HCT116 (cell line): Measurements from ENCODE around the gene RMDN3. TPM values are rescaled to one million over a fixed set of nuclear protein-coding genes. Genes with fewer than 3 reads are reported as not detected.
A peak's percentile ranks its signal among the peaks of the same experiment; 100 is the strongest.

Experiments used
- ATAC-seq: fragments of 200-7000 bp; cut with Tn5 transposase; 2 replicates; pipeline ENCODE4 v1.9.1; 2020; ENCODE audit warnings: mild to moderate bottlenecking, moderate library complexity
- BruUV-seq: library from RNA; stranded (reverse); fragments of 400-500 nt; replicated peaks from 2 replicates; lab custom pipeline; 2021; lab: Mats Ljungman, UMichigan
- CTCF ChIA-PET: fragments of 300-600 bp; sonication (Branson Sonifier 250); formaldehyde crosslinking; loops from one replicate; lab custom pipeline; 2021; ENCODE audit warnings: antibody characterized with exemption; lab: Charles Lee
- POLR2A ChIA-PET: fragments of 300-600, 350-600 bp; sonication (Branson Sonifier 250); formaldehyde crosslinking; loops from one replicate; lab custom pipeline; 2021; ENCODE audit warnings: antibody characterized with exemption; lab: Charles Lee
- RAD21 ChIA-PET, 2 experiments: fragments of 300-600 bp; sonication (Branson Sonifier 250); formaldehyde crosslinking; loops; one replicate each; lab custom pipeline; 2023; ENCODE audit warnings: low total read pairs in 2 of 2; ENCODE audit not compliant: uncharacterized antibody in 2 of 2, unreplicated experiment in 2 of 2, low non-redundant PET in 1 of 2; lab: Charles Lee
- DNase-seq: peaks from one replicate; pipeline ENCODE4 v3.0.0-alpha.2; 2010; ENCODE audit warnings: low read depth, low spot score
- H2AFZ ChIP-seq: fragments of 200-600 bp; shearing (Covaris generic), sonication (generic); 2 replicates; pipeline ENCODE4 v1.6.1; 2017; ENCODE audit warnings: low read depth, mixed run types, mixed read lengths, antibody characterized with exemption, low read length; ENCODE audit not compliant: poor library complexity, severe bottlenecking
- H3K27ac ChIP-seq: 2 replicates; pipeline ENCODE4 v1.5.1; 2012; ENCODE audit warnings: low read depth, low read length
- H3K27me3 ChIP-seq: fragments of 200-600 bp; sonication (generic); 2 replicates; pipeline ENCODE4 v1.6.1; 2016; ENCODE audit warnings: mixed run types, low read length, mixed read lengths; ENCODE audit not compliant: insufficient read depth
- H3K36me3 ChIP-seq, 2 experiments: fragments of 200-500 bp in 1 of 2; fragments of 200-600 bp in 1 of 2; sonication (Bioruptor generic) in 1 of 2; sonication (generic) in 1 of 2; 2 replicates each; pipeline versions ENCODE4 v1.5.1 to v1.6.1; 2014 to 2016; ENCODE audit warnings: low read length in 2 of 2, inconsistent platforms in 1 of 2, mixed read lengths in 1 of 2, mixed run types in 1 of 2; ENCODE audit not compliant: insufficient read depth in 2 of 2, control insufficient read depth in 1 of 2
- H3K4me1 ChIP-seq, 2 experiments: fragments of 200-600 bp in 1 of 2; sonication (generic) in 1 of 2; 2 replicates each; pipeline versions ENCODE4 v1.5.1 to v1.6.1; 2012 to 2017; ENCODE audit warnings: low read length in 2 of 2, inconsistent platforms in 1 of 2, mild to moderate bottlenecking in 1 of 2, mixed read lengths in 1 of 2, mixed run types in 1 of 2, moderate library complexity in 1 of 2; ENCODE audit not compliant: insufficient read depth in 2 of 2, control insufficient read depth in 1 of 2
- H3K4me2 ChIP-seq: fragments of 200-600 bp; sonication (generic); 2 replicates; pipeline ENCODE4 v1.6.1; 2017; ENCODE audit warnings: mixed run types, low read length, mixed read lengths
- H3K4me3 ChIP-seq, 2 experiments: fragments of 200-600 bp in 1 of 2; sonication (generic) in 1 of 2; replicated peaks in 1 of 2; 2 replicates each; pipeline ENCODE4 v1.5.1; 2011 to 2016; ENCODE audit warnings: low read length in 2 of 2, control low read depth in 1 of 2, low read depth in 1 of 2, mild to moderate bottlenecking in 1 of 2, mixed read lengths in 1 of 2, mixed run types in 1 of 2
- H3K79me2 ChIP-seq: fragments of 200-600 bp; sonication (generic); 2 replicates; pipeline ENCODE4 v1.6.1; 2017; ENCODE audit warnings: mild to moderate bottlenecking, mixed run types, low read length, moderate library complexity, mixed read lengths; ENCODE audit not compliant: insufficient read depth
- H3K9ac ChIP-seq: fragments of 200-600 bp; sonication (generic); 2 replicates; pipeline ENCODE4 v1.6.1; 2016; ENCODE audit warnings: low read length, mixed read lengths
- H3K9me2 ChIP-seq: fragments of 200-600 bp; sonication (generic), shearing (Covaris generic); 2 replicates; pipeline ENCODE4 v1.6.1; 2017; ENCODE audit warnings: mixed run types, mild to moderate bottlenecking, moderate library complexity; ENCODE audit not compliant: insufficient read depth
- H3K9me3 ChIP-seq, 2 experiments: fragments of 200-500 bp in 1 of 2; fragments of 200-600 bp in 1 of 2; sonication (Bioruptor generic) in 1 of 2; sonication (generic) in 1 of 2; 2 replicates each; pipeline ENCODE4 v1.6.1; 2014 to 2017; ENCODE audit warnings: low read length in 2 of 2, mixed read lengths in 2 of 2, inconsistent platforms in 1 of 2, low read depth in 1 of 2, mild to moderate bottlenecking in 1 of 2, mixed run types in 1 of 2, moderate library complexity in 1 of 2; ENCODE audit not compliant: control insufficient read depth in 1 of 2, insufficient read depth in 1 of 2
- H4K20me1 ChIP-seq: fragments of 200-600 bp; sonication (generic), shearing (Covaris generic); 2 replicates; pipeline ENCODE4 v1.6.1; 2017; ENCODE audit warnings: mixed run types, mild to moderate bottlenecking, moderate library complexity; ENCODE audit not compliant: insufficient read depth
- ATF3 ChIP-seq: IDR thresholded peaks from 2 replicates; pipeline ENCODE4 v1.6.1; 2012
- CEBPB ChIP-seq: IDR thresholded peaks from 2 replicates; pipeline ENCODE4 v1.6.1; 2012; ENCODE audit warnings: low read depth
- EZH2 ChIP-seq: fragments of 200-600 bp; sonication (generic); IDR thresholded peaks from 2 replicates; pipeline ENCODE4 v1.6.1; 2017; ENCODE audit warnings: antibody characterized with exemption, mixed run types
- POLR2AphosphoS5 ChIP-seq: IDR thresholded peaks from 2 replicates; pipeline ENCODE4 v1.6.1; 2011; ENCODE audit warnings: mild to moderate bottlenecking, low read depth, low read length, moderate library complexity
- SIN3A ChIP-seq: IDR thresholded peaks from 2 replicates; pipeline ENCODE4 v1.6.1; 2012; ENCODE audit warnings: low read depth
- SRF ChIP-seq: IDR thresholded peaks from 2 replicates; pipeline ENCODE4 v1.6.1; 2012; ENCODE audit warnings: low read depth
- YY1 ChIP-seq: IDR thresholded peaks from 2 replicates; pipeline ENCODE4 v1.6.1; 2011; ENCODE audit warnings: low read length, low read depth, moderate library complexity, mild to moderate bottlenecking; ENCODE audit not compliant: insufficient replicate concordance; ENCODE audit errors: extremely low read depth
- intact Hi-C: fragments of 100-400 bp; cut with micrococcal nuclease; formaldehyde crosslinking; loops from 2 replicates; pipeline ENCODE4 v1.10.0; 2022
- total RNA-seq: library from RNA; stranded (reverse); gene quantifications from one replicate; pipeline ENCODE4 v1.2.1, GENCODE V29; 2021; ENCODE audit not compliant: unreplicated experiment
- TF ChIP-seq, protein P1 (sequence below), 3 experiments: fragments of 200-600 bp in 1 of 3; sonication (generic) in 1 of 3; IDR thresholded peaks in 2 of 3; conservative IDR thresholded peaks in 1 of 3; 2 replicates each; pipeline ENCODE4 v1.5.1; 2012 to 2017; ENCODE audit warnings: low read depth in 2 of 3, low read length in 2 of 3, antibody characterized with exemption in 1 of 3, borderline replicate concordance in 1 of 3, control low read depth in 1 of 3, mild to moderate bottlenecking in 1 of 3, mixed read lengths in 1 of 3, mixed run types in 1 of 3, moderate library complexity in 1 of 3; ENCODE audit not compliant: insufficient read depth in 1 of 3

Gene RMDN3
- total RNA-seq, 1 experiment from 2014 or later: 21.5 TPM

DNA sequence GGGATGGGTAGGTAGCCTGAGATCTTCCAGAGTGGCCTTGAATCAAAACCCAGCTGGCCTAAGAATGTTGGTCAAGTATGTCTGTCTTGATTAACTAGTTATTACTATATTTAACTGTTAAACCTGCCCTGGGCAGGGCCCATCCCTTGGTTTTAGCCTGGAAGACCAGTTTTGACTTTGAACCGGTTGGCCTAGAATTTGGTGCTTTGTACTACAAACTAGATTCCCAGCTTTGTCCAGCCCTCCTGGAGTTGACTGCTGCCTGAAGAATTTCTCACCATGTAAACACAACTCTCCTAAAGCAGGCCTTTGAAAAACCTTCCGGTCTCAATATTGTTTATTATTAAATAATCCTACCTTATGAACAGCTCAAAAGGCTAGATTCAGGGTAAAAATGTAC lies 30.8 kb upstream of the RMDN3 start:
- peak overlapping the region; percentile 64; the same call in 1 of the 2 replicates for H3K9ac ChIP-seq
- no peak for ATAC-seq
- H3K4me3 ChIP-seq: no peak overlapping the region
- H3K27ac ChIP-seq: no peak overlapping the region; the same call in 1 of the 2 replicates
- H3K4me1 ChIP-seq: peaks cover 61 to 76% of the 10 kb centered on the region in 2 experiments
- peaks cover 22% of the 10 kb centered on the region for H3K79me2 ChIP-seq
- H3K9me3 ChIP-seq: no peaks in the 10 kb centered on the region
- ChIA-PET POLR2A (interaction anchor here (0.7 to 1.1 kb wide), 3 partner anchors 9 to 58 kb away, joined by 3 to 4 read pairs (median 3); partner anchors contain the start of gene SPINT1), CTCF (interaction anchor here (0.6 to 6.0 kb wide), 13 partner anchors 11 to 266 kb away, joined by 3 to 49 read pairs (median 4); partner anchors contain the start of genes DNAJC17, VPS18 and ZFYVE19), RAD21 (interaction anchor here in 1 of 2 experiments (1.0 to 1.5 kb wide), 2 partner anchors 106 to 108 kb away, joined by 3 to 8 read pairs; partner anchors contain the start of gene VPS18)
- DNase-seq: no peak
- peaks cover 12% of the 10 kb centered on the region; the same call in 1 of the 2 replicates for H4K20me1 ChIP-seq
- intact Hi-C loops: loop anchor here (2.0 to 10.0 kb wide), 2 partner anchors 59 to 191 kb away; partner anchors contain the start of genes KNL1 and SPINT1
- BruUV-seq: no TSS peak
- no peaks in the 10 kb centered on the region for H3K36me3 ChIP-seq
- H2AFZ ChIP-seq: no peak overlapping the region
- H3K27me3 ChIP-seq: no peaks in the 10 kb centered on the region
- H3K4me2 ChIP-seq: peak overlapping the region; percentile 76; the same call in 1 of the 2 replicates
- H3K9me2 ChIP-seq: no peaks in the 10 kb centered on the region
- TF ChIP-seq ATF3 (no peak), POLR2AphosphoS5 (no peak), SIN3A (no peak), EZH2 (no peak), SRF (no peak), YY1 (no peak)
- TF ChIP-seq, all 23 proteins: peak for 0

- Histone ChIP-seq H3K4me3 (no peak overlapping the region), H3K9ac (peak overlapping the region; percentile 64; the same call in 1 of the 2 replicates), H3K9me2 (no peaks in the 10 kb centered on the region), H3K27ac (no peak overlapping the region), H3K27me3 (no peaks in the 10 kb centered on the region), H3K4me2 (peak overlapping the region; percentile 76; the same call in 1 of the 2 replicates), H3K36me3 (no peaks in the 10 kb centered on the region), H3K4me1 (peaks cover 54 to 70% of the 10 kb centered on the region in 2 experiments), H4K20me1 (peaks cover 12% of the 10 kb centered on the region; the same call in 1 of the 2 replicates), H3K9me3 (no peaks in the 10 kb centered on the region), H3K79me2 (peaks cover 18% of the 10 kb centered on the region; the same call in 1 of the 2 replicates), H2AFZ (no peak overlapping the region)
- ChIA-PET POLR2A (interaction anchor here (1.0 to 1.1 kb wide), 2 partner anchors 9 to 59 kb away, joined by 3 to 4 read pairs; partner anchors contain the start of gene SPINT1), CTCF (interaction anchor here (0.6 to 6.0 kb wide), 14 partner anchors 12 to 145 kb away, joined by 3 to 49 read pairs (median 4); partner anchors contain the start of genes SPINT1, VPS18 and ZFYVE19), RAD21 (interaction anchor here (1.0 to 1.5 kb wide), 3 partner anchors 73 to 109 kb away, joined by 3 to 8 read pairs (median 4); partner anchors contain the start of gene VPS18 (in 1 of the 2))
- DNase-seq (no peak), ATAC-seq (no peak)
- intact Hi-C loops: loop anchor here (10.0 kb wide), 1 partner anchor 190 kb away; the partner anchor contains the start of gene KNL1
- no TSS peak for BruUV-seq
- no peak for TF ChIP-seq CEBPB
- TF ChIP-seq, protein P1, sequence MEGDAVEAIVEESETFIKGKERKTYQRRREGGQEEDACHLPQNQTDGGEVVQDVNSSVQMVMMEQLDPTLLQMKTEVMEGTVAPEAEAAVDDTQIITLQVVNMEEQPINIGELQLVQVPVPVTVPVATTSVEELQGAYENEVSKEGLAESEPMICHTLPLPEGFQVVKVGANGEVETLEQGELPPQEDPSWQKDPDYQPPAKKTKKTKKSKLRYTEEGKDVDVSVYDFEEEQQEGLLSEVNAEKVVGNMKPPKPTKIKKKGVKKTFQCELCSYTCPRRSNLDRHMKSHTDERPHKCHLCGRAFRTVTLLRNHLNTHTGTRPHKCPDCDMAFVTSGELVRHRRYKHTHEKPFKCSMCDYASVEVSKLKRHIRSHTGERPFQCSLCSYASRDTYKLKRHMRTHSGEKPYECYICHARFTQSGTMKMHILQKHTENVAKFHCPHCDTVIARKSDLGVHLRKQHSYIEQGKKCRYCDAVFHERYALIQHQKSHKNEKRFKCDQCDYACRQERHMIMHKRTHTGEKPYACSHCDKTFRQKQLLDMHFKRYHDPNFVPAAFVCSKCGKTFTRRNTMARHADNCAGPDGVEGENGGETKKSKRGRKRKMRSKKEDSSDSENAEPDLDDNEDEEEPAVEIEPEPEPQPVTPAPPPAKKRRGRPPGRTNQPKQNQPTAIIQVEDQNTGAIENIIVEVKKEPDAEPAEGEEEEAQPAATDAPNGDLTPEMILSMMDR (IDR thresholded peaks at IDR 0.05 in 2 of 3, conservative IDR thresholded peaks at IDR 0.05 in 1 of 3; ENCODE audit: borderline replicate concordance in 1 of 3, insufficient read depth in 1 of 3, low read depth in 2 of 3, low read length in 2 of 3): peak in 2 of 3 experiments; percentile 13 to 41; a peak in 3 of 6 replicates
These were observed 30.1 kb upstream of the RMDN3 start for GRCh38 chr15:40785164-40785563.
